Measurements from ENCODE around the gene HECTD3. TPM values are rescaled to one million over a fixed set of nuclear protein-coding genes. Genes with fewer than 3 reads are reported as not detected.

The HECTD3 gene
- polyA plus RNA-seq, 3 donors = 13.9 to 53.9 (median 16.7) TPM

DNA sequence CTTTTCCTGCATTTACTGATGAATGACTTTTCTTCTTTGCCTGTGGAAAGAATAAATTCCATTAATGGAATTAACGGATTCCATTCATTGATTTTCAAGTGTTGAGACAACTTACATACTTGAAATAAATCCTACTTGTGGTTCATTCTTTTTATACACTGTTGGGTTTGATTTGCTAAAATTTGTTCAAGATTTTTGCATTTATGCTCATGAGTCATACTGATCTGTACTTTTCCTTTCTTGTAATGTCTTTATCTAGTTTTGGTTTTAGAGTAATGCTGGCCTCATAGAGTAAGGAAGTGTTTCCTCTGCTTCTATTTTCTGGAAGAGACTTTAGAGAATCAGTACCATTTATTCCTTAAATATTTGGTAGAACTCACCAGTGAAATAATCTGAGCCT is 15.3 kb upstream of the HECTD3 start:
- Mint-ChIP-seq H3K9me3 (peaks cover 0 to 2% (median 0%) of the 10 kb centered on the region in 7 donors), H3K4me1 (no peaks in the 10 kb centered on the region), H3K27me3 (ENCODE audit: low read depth in 3 of 3) (peaks cover 3 to 5% (median 4%) of the 10 kb centered on the region in 3 donors), H3K36me3 (no peaks in the 10 kb centered on the region), H3K27ac (no peak overlapping the region), H3K4me3 (no peak overlapping the region)
- intact Hi-C loops (cut with micrococcal nuclease) = no loop called here
- H3K4me3 ChIP-seq (replicated peaks in 1 of 3; ENCODE audit: low read depth in 2 of 3, low read length in 3 of 3) = no peak overlapping the region
- H3K9me3 ChIP-seq (replicated peaks in 1 of 2; ENCODE audit: control insufficient read depth in 1 of 2, insufficient read depth in 1 of 2, low read length in 2 of 2) = no peaks in the 10 kb centered on the region
- no peak overlapping the region for H3K9ac ChIP-seq (ENCODE audit: insufficient read depth, low read length, poor library complexity, severe bottlenecking)
- no peak for DNase-seq
- H3K4me1 ChIP-seq (ENCODE audit: control insufficient read depth in 1 of 2, insufficient read depth in 2 of 2, low read length in 2 of 2) = no peaks in the 10 kb centered on the region
- no peaks in the 10 kb centered on the region for H3K79me2 ChIP-seq (ENCODE audit: insufficient read depth, low read length)
- no peak overlapping the region for H3K4me2 ChIP-seq (replicated peaks; ENCODE audit: extremely low read depth, low read length, poor library complexity, severe bottlenecking)
- no CpG with 5 or more reads among the region's 1 CpG for WGBS (ENCODE audit: insufficient coverage)
- H2AFZ ChIP-seq (ENCODE audit: insufficient read depth, low read depth, low read length, poor library complexity, severe bottlenecking) = no peak overlapping the region
- no peaks in the 10 kb centered on the region for H3K27me3 ChIP-seq (ENCODE audit: control insufficient read depth in 2 of 2, insufficient read depth in 2 of 2, low read length in 2 of 2)
- no peaks in the 10 kb centered on the region for H4K20me1 ChIP-seq (ENCODE audit: insufficient read depth, low read length)
- H3K27ac ChIP-seq (ENCODE audit: low read depth in 1 of 2, low read length in 2 of 2) = no peak overlapping the region
- TF ChIP-seq, protein P1, sequence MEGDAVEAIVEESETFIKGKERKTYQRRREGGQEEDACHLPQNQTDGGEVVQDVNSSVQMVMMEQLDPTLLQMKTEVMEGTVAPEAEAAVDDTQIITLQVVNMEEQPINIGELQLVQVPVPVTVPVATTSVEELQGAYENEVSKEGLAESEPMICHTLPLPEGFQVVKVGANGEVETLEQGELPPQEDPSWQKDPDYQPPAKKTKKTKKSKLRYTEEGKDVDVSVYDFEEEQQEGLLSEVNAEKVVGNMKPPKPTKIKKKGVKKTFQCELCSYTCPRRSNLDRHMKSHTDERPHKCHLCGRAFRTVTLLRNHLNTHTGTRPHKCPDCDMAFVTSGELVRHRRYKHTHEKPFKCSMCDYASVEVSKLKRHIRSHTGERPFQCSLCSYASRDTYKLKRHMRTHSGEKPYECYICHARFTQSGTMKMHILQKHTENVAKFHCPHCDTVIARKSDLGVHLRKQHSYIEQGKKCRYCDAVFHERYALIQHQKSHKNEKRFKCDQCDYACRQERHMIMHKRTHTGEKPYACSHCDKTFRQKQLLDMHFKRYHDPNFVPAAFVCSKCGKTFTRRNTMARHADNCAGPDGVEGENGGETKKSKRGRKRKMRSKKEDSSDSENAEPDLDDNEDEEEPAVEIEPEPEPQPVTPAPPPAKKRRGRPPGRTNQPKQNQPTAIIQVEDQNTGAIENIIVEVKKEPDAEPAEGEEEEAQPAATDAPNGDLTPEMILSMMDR (IDR thresholded peaks at IDR 0.05) = no peak
- no peaks in the 10 kb centered on the region for H3K36me3 ChIP-seq (replicated peaks in 1 of 2; ENCODE audit: control insufficient read depth in 1 of 2, insufficient read depth in 2 of 2, low read length in 2 of 2)

DNA sequence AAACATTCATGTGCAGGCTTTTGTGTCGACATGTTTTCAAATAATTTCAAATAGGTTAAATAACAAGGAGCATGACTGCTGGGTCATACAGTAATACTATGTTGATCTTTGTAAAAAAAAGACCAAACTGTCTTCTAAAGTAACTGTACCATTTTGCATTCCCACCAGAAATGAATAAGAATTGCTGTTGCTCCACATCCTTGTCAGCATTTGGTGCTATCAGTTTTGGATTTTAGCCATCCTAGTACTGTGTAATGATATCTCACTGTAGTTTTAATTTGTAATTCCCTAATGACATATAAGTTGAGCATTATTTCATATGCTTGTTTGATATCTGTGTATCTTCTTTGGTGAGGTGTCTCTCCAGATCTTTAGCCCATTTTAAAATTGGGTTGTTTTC is 12.5 kb upstream of the HECTD3 start:
- Histone ChIP-seq H4K20me1 (ENCODE audit: insufficient read depth, low read length) (no peaks in the 10 kb centered on the region), H3K4me2 (replicated peaks; ENCODE audit: extremely low read depth, low read length, poor library complexity, severe bottlenecking) (no peak overlapping the region), H3K9me3 (replicated peaks in 1 of 2; ENCODE audit: control insufficient read depth in 1 of 2, insufficient read depth in 1 of 2, low read length in 2 of 2) (no peaks in the 10 kb centered on the region), H3K9ac (ENCODE audit: insufficient read depth, low read length, poor library complexity, severe bottlenecking) (no peak overlapping the region), H3K4me1 (ENCODE audit: control insufficient read depth in 1 of 2, insufficient read depth in 2 of 2, low read length in 2 of 2) (no peaks in the 10 kb centered on the region), H3K36me3 (replicated peaks in 1 of 2; ENCODE audit: control insufficient read depth in 1 of 2, insufficient read depth in 2 of 2, low read length in 2 of 2) (no peaks in the 10 kb centered on the region), H3K27ac (ENCODE audit: low read depth in 1 of 2, low read length in 2 of 2) (no peak overlapping the region), H3K27me3 (ENCODE audit: control insufficient read depth in 2 of 2, insufficient read depth in 2 of 2, low read length in 2 of 2) (no peaks in the 10 kb centered on the region), H2AFZ (ENCODE audit: insufficient read depth, low read depth, low read length, poor library complexity, severe bottlenecking) (no peak overlapping the region), H3K79me2 (ENCODE audit: insufficient read depth, low read length) (no peaks in the 10 kb centered on the region), H3K4me3 (replicated peaks in 1 of 3; ENCODE audit: low read depth in 2 of 3, low read length in 3 of 3) (no peak overlapping the region)
- WGBS (ENCODE audit: insufficient coverage) = no CpG with 5 or more reads among the region's 1 CpG
- H3K36me3 Mint-ChIP-seq = no peaks in the 10 kb centered on the region
- H3K27ac Mint-ChIP-seq = no peak overlapping the region
- no peak overlapping the region for H3K4me3 Mint-ChIP-seq
- no peak for DNase-seq
- intact Hi-C loops (cut with micrococcal nuclease) = no loop called here
- TF ChIP-seq, protein P1 (IDR thresholded peaks at IDR 0.05) = no peak
- H3K4me1 Mint-ChIP-seq = peaks cover under 1% of the 10 kb centered on the region
- H3K27me3 Mint-ChIP-seq (ENCODE audit: low read depth in 3 of 3) = peaks cover 2 to 5% (median 4%) of the 10 kb centered on the region in 3 donors
- peaks cover 0 to 2% (median 0%) of the 10 kb centered on the region in 7 donors for H3K9me3 Mint-ChIP-seq

All from CD14-positive monocyte (primary cell).